ENCODE measurements around the gene TMEM141.
"Not testable (repeated sequence)": the region's sequence is repeated elsewhere in the genome, so short reads cannot be mapped to it uniquely, and the experiment has no call there.

Gene TMEM141

DNA sequence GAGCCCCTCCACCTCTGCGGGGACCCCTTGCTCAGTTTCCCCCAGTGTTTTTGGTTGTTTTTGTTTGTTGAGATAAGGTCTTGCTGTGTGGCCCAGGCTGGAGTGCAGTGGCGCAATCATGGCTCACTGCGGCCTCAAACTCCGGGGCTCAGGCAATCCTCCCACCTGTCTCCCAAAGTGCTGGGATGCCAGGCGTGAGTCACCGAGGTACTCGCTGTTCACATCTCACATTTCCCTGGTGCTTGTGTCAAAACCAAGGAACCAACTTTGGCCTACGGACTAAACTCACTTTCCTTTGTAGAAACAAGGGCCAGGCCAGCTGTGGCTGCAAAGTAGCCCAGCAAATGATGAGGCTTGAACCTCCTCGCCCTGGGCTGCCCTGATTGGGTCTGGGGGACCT, 41.4 kb downstream of the TMEM141 start:
- Mint-ChIP-seq H3K9me3 (no peaks in the 10 kb centered on the region), H3K36me3 (ENCODE audit: insufficient read depth) (peaks cover 12% of the 10 kb centered on the region), H3K4me3 (no peak overlapping the region), H3K4me1 (no peaks in the 10 kb centered on the region), H3K27ac (ENCODE audit: low read depth) (no peak overlapping the region), H3K27me3 (no peaks in the 10 kb centered on the region)
- ATAC-seq (replicated peaks; ENCODE audit: extremely low read depth, poor library complexity, severe bottlenecking) (no peak), DNase-seq (ENCODE audit: low spot score in 2 of 2) (no peak)

- not testable (repeated sequence) for H3K4me3 Mint-ChIP-seq; H3K27ac Mint-ChIP-seq (ENCODE audit: low read depth); DNase-seq (ENCODE audit: low spot score in 2 of 2); H3K9me3 Mint-ChIP-seq; H3K27me3 Mint-ChIP-seq; ATAC-seq (replicated peaks; ENCODE audit: extremely low read depth, poor library complexity, severe bottlenecking); H3K4me1 Mint-ChIP-seq
- H3K36me3 Mint-ChIP-seq (ENCODE audit: insufficient read depth): peaks cover 12% of the 10 kb centered on the region
Measured at GRCh38 chr9:136833381-136834048, 42.4 kb downstream of the TMEM141 start.

DNA sequence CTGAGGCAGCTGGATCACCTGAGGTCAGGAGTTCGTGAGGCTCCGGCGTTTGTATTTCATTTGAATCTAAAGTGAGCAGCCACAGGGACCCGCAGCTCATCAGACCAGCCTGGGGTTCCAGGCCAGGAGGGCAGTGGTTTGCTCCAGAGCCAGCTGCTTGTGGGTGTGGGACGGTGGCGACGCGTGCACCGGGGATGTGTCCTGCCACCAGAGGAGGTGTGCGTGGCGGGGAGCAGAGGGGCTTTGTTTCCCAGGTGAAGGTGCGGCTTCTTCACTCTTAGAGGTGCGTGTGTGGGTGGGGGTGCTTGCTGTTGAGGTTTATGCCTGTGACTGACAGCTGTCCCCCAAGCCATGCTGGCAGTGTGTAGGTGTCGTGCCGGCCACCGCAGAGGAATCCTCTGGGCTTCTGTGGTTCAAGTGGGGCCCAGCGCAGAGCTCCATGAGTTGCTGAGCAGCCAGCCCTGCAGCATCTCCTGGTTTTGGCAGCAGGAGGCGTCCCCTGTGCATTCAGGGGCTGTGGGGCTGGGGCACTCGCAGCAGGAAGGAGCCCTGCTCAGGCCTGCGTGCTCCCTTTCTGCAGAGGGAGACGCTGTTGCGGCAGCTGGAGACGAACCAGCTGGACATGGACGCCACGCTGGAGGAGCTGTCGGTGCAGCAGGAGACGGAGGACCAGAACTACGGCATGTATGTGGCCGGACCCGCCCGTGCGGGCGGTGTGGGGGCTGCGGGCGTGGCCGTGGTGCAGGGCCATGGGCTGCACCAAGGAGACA, 44.2 kb downstream of the TMEM141 start:
- H3K27me3 Mint-ChIP-seq: no peaks in the 10 kb centered on the region
- ATAC-seq (replicated peaks; ENCODE audit: extremely low read depth, poor library complexity, severe bottlenecking): no peak
- no peaks in the 10 kb centered on the region for H3K9me3 Mint-ChIP-seq
- no peak overlapping the region for H3K27ac Mint-ChIP-seq (ENCODE audit: low read depth)
- peaks cover 12% of the 10 kb centered on the region for H3K36me3 Mint-ChIP-seq (ENCODE audit: insufficient read depth)
- DNase-seq (ENCODE audit: low spot score in 2 of 2): no peak
- no peak overlapping the region for H3K4me3 Mint-ChIP-seq
- H3K4me1 Mint-ChIP-seq: peaks cover 7% of the 10 kb centered on the region

DNA sequence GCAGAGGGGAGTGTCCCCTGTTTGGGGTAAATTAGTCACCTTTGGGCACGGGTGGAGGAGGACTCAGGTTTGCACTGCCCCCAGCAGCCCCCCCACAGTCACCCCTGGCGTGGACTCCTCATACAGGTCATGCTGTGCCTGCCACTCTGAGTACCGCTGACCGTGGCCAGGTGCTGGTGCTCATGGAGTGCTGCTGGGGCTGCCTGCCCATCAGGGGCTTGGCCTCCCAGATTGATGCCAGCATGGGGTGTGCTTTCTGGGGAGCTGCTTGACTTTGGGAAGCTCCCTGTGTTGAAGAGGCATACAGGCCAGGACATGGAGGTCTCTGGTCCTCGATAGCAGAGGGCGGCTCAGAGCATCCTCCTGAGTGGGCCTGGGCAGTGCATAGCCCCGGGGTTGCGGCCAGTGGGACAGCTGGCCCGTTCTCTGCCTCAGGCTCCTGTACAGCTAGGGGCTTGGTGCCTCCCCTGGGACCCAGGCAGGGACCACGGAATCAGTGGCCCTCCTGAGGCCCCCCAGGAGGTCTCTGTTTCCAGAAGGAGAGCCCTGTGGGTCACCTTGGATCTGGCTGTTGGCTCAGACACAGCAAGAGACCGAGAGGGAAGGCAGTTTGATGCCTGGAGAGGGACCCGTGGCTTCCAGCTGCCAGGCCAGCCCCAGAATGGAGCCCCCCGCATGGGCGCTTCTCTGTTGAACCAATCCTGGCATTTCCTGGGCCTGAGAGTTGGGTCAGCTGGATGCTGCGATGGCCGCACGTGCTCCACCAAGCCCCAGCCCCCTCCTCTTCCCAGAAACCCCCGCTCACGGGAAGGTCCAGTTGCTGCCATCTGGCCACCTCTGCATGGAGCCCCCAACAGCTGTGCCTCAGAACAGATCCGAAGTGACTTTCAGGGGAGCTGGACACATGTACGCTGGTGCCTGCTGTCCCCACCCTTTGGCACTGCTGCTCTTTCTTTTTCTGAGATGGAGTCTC, 45.1 kb downstream of the TMEM141 start:
- Mint-ChIP-seq H3K9me3 (no peaks in the 10 kb centered on the region), H3K4me3 (no peak overlapping the region), H3K27ac (ENCODE audit: low read depth) (no peak overlapping the region), H3K27me3 (no peaks in the 10 kb centered on the region), H3K36me3 (ENCODE audit: insufficient read depth) (peaks cover 11% of the 10 kb centered on the region), H3K4me1 (peaks cover 7% of the 10 kb centered on the region)
- DNase-seq (ENCODE audit: low spot score in 2 of 2): no peak
- ATAC-seq (replicated peaks; ENCODE audit: extremely low read depth, poor library complexity, severe bottlenecking): no peak

- ATAC-seq (replicated peaks; ENCODE audit: extremely low read depth, poor library complexity, severe bottlenecking): no peak
- DNase-seq (ENCODE audit: low spot score in 2 of 2): no peak
- Mint-ChIP-seq H3K36me3 (ENCODE audit: insufficient read depth) (peaks cover 8% of the 10 kb centered on the region), H3K27ac (ENCODE audit: low read depth) (no peak overlapping the region), H3K9me3 (no peaks in the 10 kb centered on the region), H3K4me3 (no peak overlapping the region), H3K27me3 (no peaks in the 10 kb centered on the region), H3K4me1 (peaks cover 10% of the 10 kb centered on the region)
Measured at GRCh38 chr9:136837146-136837855, 46.2 kb downstream of the TMEM141 start.

DNA sequence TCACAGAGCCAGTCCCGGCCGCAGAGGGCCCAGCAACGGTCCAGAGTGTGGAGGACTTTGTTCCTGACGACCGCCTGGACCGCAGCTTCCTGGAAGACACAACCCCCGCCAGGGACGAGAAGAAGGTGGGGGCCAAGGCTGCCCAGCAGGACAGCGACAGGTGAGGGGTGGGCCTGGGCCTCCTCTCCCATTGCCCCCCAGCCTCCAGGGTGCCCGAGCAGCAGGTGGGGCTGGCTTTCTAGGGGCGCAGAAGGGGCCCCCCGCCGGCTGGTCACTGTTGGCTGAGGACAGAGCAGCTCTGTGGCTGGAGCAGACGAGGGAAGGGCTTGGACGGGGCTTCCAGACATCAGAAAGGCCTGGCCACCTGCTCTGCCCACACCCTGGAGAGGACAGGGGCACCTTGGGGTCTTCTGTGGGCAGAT, 46.7 kb downstream of the TMEM141 start:
- H3K27ac Mint-ChIP-seq (ENCODE audit: low read depth); H3K36me3 Mint-ChIP-seq (ENCODE audit: insufficient read depth); H3K27me3 Mint-ChIP-seq; DNase-seq (ENCODE audit: low spot score in 2 of 2); ATAC-seq (replicated peaks; ENCODE audit: extremely low read depth, poor library complexity, severe bottlenecking); H3K9me3 Mint-ChIP-seq; H3K4me3 Mint-ChIP-seq: not testable (repeated sequence)
- peaks cover 12% of the 10 kb centered on the region for H3K4me1 Mint-ChIP-seq

- Mint-ChIP-seq H3K9me3 (no peaks in the 10 kb centered on the region), H3K27ac (ENCODE audit: low read depth) (no peak overlapping the region), H3K4me1 (peaks cover 12% of the 10 kb centered on the region), H3K4me3 (no peak overlapping the region), H3K27me3 (no peaks in the 10 kb centered on the region), H3K36me3 (ENCODE audit: insufficient read depth) (peaks cover 14% of the 10 kb centered on the region)
- no peak for DNase-seq (ENCODE audit: low spot score in 2 of 2)
- no peak for ATAC-seq (replicated peaks; ENCODE audit: extremely low read depth, poor library complexity, severe bottlenecking)
Measured at GRCh38 chr9:136838314-136839228, 47.4 kb downstream of the TMEM141 start.

GRCh38 chr9:136839229-136840139, 48.3 kb downstream of the TMEM141 start:
- DNase-seq (ENCODE audit: low spot score in 2 of 2): no peak
- no peaks in the 10 kb centered on the region for H3K27me3 Mint-ChIP-seq
- no peak overlapping the region for H3K27ac Mint-ChIP-seq (ENCODE audit: low read depth)
- ATAC-seq (replicated peaks; ENCODE audit: extremely low read depth, poor library complexity, severe bottlenecking): no peak
- peaks cover 12% of the 10 kb centered on the region for H3K4me1 Mint-ChIP-seq
- H3K9me3 Mint-ChIP-seq: no peaks in the 10 kb centered on the region
- peaks cover 19% of the 10 kb centered on the region for H3K36me3 Mint-ChIP-seq (ENCODE audit: insufficient read depth)
- no peak overlapping the region for H3K4me3 Mint-ChIP-seq

DNA sequence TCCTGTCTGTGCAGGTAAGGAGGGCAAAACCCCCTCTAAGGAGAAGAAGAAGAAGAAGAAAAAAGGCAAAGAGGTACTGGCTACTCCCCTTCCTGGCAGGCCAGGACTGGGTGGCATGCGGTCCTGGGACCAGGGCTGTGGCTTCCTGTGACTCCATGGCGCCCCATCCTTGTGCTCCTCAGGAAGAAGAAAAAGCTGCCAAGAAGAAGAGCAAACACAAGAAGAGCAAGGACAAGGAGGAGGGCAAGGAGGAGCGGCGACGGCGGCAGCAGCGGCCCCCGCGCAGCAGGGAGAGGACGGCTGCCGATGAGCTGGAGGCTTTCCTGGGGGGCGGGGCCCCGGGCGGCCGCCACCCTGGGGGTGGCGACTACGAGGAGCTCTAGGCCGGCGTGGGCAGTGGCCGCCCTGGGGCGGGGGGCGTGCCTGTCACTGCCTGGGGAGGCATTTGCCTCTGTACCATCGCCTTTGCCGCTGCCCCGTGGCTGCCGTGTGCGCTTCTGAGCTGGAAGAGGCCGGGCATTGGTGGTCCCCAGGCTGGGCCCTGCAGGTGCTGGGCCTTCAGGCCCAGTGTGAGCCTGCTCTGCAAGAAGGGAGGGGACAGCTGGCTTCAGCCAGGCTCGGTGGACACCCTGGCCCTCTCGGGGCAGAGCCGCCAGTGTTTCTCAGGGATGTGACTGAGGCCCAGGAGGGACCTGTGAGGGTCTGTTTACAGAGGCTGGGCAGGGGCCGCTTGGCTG, 49.2 kb downstream of the TMEM141 start:
- no peaks in the 10 kb centered on the region for H3K27me3 Mint-ChIP-seq
- ATAC-seq (replicated peaks; ENCODE audit: extremely low read depth, poor library complexity, severe bottlenecking) (no peak), DNase-seq (ENCODE audit: low spot score in 2 of 2) (no peak)
- peaks cover 22% of the 10 kb centered on the region for H3K36me3 Mint-ChIP-seq (ENCODE audit: insufficient read depth)
- H3K9me3 Mint-ChIP-seq: no peaks in the 10 kb centered on the region
- H3K4me3 Mint-ChIP-seq: no peak overlapping the region
- peaks cover 12% of the 10 kb centered on the region for H3K4me1 Mint-ChIP-seq
- no peak overlapping the region for H3K27ac Mint-ChIP-seq (ENCODE audit: low read depth)

DNA sequence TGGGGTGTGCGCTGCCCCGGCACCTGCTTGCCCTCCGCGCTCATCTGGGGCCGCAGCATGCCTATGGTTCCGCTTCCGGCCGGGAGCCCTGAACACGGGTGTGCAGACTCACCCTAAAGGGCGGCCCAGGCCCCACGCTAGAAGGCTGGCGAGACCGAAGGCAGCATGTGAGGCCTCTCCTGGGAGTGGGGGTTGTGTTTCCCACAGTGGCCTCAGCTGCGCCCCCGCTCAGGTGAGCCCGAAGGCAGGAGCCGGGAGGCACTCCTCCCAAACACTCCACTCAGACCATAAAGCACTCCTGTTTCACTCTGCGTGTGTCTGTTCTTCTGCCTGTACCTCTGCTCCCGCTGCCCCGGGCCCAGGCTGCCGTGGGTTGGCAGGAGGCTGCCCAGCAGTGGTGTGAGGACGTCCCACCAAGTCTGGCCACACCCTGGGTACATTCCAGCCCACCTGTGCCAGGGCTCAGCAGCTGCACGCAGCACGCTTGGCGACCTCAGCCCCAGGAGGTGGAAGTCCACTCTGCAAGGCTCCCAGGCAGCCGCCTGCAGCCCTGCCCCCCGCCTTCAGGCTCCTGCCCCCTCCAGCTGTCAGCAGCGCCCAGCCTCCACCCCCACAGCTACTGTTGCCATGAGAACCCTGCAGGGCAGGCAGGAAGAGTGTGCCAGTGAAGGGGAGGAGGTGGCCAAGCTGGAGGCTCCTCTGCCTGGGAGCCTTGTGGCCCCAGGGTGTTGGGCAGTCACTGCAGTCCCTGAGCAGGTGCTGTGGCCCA, 49.9 kb downstream of the TMEM141 start:
- no peaks in the 10 kb centered on the region for H3K27me3 Mint-ChIP-seq
- ATAC-seq (replicated peaks; ENCODE audit: extremely low read depth, poor library complexity, severe bottlenecking): no peak
- H3K4me3 Mint-ChIP-seq: no peak overlapping the region
- no peaks in the 10 kb centered on the region for H3K9me3 Mint-ChIP-seq
- H3K36me3 Mint-ChIP-seq (ENCODE audit: insufficient read depth): peaks cover 24% of the 10 kb centered on the region
- H3K4me1 Mint-ChIP-seq: peaks cover 12% of the 10 kb centered on the region
- H3K27ac Mint-ChIP-seq (ENCODE audit: low read depth): no peak overlapping the region
- no peak for DNase-seq (ENCODE audit: low spot score in 2 of 2)

All from central memory CD8-positive, alpha-beta T cell (primary cell).